ENCODE data around the gene AP2S1.

DNA sequence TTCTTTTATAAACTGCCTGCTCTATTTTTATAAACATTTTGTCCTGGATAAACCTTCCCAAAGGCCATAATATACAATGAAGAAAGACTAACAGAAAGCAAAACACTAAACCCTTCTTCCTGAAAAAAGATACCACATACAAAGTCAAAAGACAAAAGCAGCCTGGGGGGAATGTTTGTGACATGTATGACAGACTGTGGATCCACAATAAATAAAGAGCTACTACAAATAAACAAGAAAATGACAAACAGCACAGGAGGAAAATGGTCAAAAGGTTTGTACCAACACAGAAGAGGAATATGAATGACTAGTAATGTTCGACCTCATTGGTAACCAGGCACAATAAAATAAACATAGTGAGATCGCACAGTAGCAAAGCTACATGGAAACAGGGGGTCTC is 19.8 kb downstream of the AP2S1 start:
- TF ChIP-seq KDM1A (IDR thresholded peaks at IDR 0.05; ENCODE audit: low read depth) = no peak
- no peak for TF ChIP-seq MAFK (IDR thresholded peaks at IDR 0.05; ENCODE audit: partially characterized antibody)
- no peak for TF ChIP-seq JUN (IDR thresholded peaks at IDR 0.05)
- no peak for TF ChIP-seq E2F6 (IDR thresholded peaks at IDR 0.05; ENCODE audit: borderline replicate concordance, low read depth)

Data from A549 (cell line).